Endometrium (tissue), 2 donors: ENCODE results near the gene LMO7.

Source experiments
- FAIRE-seq: peaks from 2 replicates; lab custom pipeline; 2012; peaks lifted over from hg19 to GRCh38; lab: Jason Lieb, UNC
- donor health status: control.
- donor health status: control.

Gene LMO7

DNA sequence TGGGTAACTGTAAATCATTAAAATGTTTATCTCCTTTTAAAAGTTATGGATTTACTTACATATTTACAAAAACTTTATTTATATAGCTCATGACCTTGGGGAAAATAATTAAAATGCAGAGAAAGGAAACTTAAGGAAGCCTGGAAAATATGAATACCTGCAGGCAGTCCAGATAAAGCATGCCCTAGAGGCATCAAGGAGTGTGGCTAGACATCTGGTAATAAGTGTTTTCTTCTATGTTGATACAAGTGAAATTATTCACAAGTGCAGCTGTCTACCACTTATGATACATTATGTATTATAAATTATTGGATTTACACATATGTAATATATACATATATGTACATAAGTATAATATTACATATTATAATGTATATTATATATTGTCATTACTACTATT, 207.9 kb downstream of the LMO7 start:
- no peak for FAIRE-seq

DNA sequence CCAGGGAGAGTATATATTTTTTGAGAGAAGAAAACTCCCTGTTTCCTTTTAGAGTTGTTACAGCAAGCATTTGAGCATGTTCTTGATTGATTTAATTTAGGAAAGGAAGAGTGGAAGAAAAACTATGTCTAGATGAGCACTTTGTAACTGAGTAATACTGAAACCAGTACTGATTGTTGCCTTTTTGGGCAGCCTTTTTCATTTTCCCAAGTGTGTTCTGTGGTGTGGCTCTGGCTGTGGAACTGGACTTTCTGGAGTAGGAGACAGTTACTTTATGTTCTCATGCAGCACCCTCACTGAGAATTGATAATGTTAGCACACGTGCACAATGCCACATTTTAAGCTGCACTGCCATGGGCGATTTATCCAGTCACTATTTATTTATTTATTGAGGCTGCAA, 211.5 kb downstream of the LMO7 start:
- no peak for FAIRE-seq

DNA sequence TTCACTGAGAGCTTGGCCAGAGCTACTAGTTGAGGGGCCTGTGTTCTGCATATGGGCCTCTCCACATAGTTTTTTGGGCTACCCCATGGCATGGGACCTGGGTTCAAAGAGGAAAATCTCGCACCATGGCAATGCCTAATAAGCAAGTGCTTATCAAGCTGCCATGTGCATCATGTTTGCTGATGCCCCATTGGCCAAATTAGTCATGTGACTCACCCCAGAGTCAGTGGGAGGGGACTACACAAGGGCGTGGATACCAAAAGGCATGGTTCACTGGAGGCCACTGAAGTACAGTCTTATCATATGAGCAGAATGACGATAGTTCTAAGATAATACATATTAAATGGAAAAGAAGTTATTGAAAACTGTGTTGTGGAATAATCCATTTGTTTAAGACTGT, 214.8 kb downstream of the LMO7 start:
- FAIRE-seq = no peak

DNA sequence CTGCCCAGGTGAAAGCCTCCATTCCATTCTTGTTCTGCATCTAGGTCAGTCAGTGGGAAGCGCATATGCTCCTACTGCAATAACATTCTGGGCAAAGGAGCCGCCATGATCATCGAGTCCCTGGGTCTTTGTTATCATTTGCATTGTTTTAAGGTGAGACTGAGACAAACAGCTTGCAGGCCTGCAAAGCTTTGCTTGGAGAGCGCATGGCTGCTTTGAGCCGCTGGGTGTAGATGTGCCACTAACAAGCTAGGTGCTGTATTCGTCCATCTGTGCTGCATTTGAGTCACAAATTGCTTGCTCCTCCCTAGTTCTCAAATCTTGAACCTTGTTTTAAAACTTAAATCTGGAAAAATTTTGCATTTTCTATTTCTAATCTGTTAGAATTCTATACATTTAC, 219.1 kb downstream of the LMO7 start:
- FAIRE-seq = no peak

DNA sequence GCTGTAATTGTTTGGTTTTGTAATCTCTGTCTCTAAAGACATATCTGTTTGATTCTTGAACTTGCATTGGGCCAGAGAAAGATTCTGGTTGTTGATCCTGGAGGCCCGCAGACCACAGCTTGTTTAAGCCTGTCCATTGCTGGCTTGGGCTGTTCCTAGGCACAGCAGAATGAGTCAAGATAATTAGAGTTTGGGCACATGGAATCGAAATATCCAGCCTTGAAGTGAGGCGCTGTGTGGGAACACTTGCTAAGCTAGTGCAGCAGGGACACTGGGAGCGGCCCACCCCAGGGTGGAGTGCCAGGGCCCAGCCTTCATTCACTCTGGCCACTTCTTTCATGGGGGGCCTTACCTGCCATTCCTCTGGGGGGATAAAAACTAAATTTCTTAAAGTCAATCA, 219.7 kb downstream of the LMO7 start:
- FAIRE-seq = no peak

DNA sequence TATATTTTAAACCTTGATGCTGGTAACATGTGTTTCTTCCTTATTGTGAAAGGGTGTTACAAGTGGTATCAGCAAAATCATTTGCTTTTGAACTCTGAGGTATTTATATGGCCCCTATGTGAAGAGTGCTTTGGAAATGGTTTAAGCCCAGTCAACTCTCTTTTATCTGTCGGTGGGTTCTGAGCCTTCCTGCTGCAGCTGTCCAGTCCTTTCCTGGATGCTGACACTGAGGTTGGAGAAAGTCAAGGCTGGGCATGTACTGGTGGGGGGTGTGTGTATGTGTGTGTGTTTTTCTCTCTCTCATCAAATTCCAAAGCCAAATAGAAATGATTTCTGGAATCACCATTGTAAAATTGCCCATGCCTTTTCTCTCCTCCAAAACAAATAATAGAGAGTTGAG, 221.2 kb downstream of the LMO7 start:
- no peak for FAIRE-seq

DNA sequence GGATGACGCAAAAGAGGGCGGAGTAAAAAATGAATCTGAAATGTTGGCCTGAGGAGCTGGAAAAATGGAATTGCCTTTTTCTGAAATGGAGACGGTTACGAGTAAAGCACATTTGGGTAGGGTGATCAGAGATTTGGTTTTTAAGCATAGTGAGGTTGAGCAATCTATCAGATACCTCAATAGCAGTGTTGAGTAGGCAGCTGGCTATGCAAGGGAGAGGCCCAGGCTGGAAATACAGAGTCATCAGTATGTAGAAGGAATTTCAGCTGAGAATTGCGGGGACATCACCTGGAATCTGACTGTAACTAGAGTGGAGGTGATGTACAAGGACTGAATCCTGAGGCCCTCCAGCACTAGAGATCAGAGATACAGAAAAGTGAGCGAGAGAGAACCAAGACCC, 224.8 kb downstream of the LMO7 start:
- no peak for FAIRE-seq

DNA sequence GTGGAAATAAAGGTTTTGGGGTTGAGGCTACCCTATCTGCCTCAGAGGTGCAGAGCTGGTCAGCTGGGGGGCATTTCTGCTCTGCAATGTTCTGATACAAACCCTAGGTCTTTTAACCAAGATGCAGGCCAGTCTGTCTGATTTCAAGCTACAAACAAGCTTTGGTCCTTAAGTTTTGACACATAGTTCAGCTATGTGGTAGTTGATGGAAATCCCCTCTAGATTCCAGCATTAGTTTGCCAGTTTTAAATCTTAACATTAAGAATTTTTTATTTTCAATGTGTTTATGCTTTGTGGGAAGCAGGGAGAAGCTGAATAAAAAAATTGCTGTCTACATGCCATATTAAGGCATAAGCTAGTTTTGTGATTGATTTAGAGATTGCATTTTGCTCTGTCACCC, 225.7 kb downstream of the LMO7 start:
- FAIRE-seq = no peak

DNA sequence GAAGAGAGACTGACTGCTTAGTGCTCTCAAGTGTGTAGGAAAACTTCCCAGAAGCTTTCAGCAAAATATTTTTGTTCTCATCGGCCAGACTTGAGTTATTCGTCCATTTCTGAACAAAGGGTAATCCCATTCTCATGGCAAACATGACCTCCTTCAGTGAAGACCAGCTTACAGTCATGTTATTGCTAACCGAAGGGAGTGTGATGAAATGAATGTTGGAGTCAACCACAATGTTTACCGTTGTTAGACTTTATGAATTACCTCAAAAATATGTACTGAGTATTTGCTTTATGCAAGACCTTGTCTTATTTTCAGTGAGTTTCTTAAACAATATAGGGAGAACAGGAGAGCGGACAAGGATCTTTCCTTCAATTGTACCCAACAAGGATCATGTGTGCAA, 228.6 kb downstream of the LMO7 start:
- FAIRE-seq = no peak

DNA sequence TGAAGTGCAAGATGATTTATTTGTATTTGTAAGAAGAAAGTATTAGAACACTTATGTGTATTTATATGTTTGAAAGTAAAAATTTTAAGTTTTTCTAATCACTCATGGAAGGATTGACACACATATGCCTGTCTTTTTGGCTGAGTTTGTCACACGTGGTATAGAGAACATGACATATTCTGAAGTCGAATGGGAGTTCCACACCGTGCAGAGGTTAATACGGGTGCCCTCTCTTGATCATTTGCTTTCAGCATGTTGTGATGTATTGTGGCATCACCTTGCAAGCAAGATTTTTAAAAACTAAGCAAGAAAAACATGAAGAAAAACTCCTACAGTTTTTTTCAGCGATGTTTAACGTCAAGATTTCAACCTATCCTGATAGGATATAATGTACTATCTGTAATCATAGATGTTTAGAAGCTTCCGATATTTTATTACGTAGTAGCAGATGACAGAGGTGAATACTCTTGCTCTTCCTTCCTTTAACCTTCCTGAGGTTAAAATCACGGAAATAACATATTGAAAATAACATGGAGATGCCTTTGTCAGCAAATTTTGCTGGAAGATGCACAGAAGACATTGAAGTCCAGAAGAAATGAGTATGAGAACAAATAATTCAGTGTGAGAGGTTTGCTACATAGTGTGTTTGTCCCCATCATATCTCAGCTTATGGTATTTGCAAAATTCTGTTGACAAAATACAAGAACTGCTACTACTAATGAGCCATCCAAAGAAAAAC, 231.4 kb downstream of the LMO7 start:
- FAIRE-seq = no peak

DNA sequence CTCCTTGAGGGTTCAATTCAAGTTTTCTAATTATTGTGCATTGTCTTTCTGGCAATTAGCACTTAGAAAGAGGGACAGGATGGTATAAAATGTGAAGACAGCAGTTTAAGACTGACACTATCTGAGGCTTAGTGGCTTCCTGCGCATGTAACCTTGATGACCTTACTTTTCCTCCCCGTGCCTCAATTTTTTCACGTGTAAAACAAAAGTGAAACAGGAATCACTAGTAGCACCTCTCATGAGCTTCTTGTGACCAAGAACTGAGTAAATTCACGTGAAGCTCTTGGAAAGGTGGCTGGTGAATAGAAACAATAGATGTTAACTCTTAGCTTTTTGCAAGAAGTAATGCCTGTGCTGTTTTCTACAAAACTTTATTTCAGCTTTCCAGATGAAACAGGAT, 233.9 kb downstream of the LMO7 start:
- FAIRE-seq = no peak

DNA sequence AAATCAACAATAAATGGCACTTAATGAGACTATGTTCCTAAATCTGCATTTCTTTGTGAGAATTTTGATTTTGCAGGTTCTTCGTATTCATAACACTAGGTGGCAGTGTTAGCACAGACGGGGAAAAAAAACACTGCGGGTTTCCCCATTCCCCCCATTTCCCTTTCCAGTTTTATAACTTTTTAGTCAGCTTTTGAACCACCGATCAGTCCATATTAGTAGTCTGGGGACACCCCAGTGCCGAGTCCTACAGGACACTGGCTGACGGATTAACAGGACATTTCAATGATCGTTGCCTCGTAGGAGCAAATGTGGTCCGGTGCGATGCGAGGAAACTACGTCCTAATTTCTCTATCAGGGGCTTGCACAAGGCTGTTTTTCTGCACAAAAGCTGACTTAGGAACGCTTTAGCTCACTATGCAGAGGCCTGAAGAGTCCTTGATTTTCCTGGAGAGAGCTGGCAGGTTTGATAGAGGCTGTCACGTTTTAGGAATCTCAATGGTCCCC, 234.3 kb downstream of the LMO7 start:
- peak; percentile 68 for FAIRE-seq

DNA sequence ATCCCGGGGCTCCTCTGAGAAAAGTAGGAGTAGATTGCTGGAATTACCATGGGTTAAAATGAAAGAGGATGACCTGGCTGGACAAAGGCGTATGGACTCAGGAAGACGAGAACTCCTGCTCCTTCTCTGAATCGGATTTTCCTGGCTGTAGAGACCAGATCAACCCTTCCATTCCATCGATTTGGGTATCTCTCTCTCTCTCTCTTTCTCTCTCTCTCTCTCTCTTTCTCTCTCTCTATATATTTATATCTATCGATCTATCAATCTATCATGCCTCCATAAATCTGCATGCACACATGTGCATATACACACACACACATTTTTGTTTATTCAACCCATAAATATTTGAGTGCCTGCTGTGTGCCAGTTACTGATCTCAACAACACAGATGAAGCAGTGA, 234.9 kb downstream of the LMO7 start:
- FAIRE-seq = no peak

DNA sequence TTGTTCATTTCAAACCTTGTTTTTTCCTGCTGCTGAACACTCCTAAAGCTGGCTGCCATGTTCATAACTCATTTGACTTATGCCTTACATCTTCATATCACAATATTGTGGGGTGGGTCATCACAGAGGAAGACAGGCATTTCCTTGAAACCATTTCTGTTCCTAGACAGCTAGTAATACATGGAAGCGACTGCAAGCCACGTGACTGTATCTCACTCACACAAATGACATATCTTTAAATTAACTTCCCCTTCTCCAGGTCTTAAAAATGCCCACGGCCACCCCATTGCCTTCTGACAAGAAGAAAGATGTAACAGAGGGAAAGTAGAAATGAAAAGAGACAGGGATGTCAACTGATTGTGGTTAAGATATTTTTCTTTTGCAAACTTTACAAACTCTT, 236.8 kb downstream of the LMO7 start:
- FAIRE-seq = no peak

DNA sequence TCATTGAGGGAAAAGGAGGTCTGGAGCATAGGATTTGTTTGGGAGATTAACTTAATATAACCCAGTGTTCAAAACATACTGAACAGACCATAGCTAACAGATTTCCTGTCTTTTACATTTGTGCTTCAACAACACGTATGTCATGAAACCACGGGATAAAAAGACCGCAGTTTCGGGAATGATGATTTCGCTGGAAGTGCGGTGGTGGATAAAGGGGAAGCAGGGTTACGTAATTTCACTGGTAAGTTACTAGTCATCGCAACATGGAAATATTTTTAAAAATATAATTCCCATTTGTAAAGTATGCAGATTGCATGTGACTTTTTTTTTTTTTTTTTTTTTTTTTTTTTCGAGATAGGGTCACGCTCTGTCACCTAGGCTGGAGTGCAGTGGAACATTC, 237.4 kb downstream of the LMO7 start:
- FAIRE-seq = no peak

DNA sequence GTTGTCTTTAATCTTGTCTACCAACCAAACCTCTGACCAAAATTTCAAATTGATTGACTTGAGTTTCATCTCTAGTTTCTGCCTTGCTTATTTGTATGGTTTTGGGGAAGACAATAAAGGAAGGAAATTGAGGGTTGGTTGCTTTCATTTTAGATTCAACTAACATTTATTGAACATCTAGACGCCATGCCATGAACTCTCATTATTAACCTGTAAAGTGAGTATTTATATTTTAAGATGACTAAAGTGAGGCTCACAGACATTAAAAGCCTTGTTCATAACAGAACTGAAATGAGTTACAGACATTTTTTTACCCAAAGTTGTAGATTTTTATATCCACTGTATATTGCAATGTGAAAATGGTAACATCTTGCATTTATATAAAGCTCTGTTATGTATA, 239.3 kb downstream of the LMO7 start:
- FAIRE-seq = no peak

DNA sequence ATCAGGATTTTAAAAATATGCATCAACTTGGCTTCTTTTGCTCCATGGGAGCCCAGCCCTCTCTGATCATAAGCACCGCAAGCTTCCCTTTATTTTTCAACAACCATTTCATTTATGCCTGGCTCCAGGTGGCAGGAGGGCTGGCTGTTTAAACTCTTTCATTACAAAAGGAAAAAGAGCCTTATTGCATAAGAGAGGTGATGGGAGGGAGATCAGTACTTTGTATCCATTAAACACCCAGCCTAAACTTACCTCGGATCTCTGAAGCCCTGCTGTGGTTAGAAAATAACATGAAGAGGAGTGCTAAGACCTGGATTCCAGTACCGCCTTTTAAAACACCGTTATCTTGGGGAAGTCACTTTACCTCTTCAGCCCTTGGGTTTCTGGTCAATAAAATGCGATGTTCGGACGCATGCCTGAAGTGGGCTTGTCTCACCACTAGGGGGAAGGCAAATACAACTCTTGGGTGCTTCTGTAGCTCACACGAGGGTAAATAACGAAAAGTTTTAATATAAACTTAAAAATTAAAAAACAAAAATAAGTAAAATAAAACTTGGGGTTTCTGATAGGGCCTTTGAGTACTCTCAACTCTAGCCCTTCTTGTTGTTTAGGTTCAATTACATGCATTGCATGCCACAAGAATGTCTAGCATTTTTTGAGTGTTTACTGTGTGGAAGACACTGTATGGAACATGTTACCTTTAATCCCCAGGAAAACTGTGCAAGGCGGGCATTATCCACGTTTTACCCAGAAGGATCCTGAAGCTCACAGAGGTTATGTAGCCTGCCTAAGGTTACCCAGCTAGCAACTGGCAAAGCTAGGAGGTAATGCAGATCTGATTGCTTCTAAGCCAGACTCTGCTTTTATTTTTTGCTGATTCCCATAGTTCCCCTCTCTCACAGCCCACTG, 240.3 kb downstream of the LMO7 start:
- peak; percentile 89 for FAIRE-seq

DNA sequence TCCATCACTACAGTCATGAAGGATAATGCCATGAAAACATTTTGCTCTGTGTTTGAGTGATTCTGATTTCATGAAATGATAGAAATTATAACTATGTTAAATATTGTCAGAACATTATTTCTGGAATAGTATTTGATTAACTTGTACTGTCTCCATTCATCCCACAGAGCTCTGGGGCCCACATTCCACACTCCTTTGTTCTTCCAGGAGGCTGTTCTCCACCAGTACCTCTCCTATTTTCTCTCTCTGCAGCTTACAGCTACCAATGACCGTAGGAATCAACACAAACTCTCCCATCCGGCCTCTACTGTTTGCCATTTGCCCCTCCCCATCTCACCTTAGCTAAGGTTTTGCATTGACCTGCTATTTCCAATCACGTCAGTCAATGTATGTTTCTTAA, 240.9 kb downstream of the LMO7 start:
- FAIRE-seq = no peak

DNA sequence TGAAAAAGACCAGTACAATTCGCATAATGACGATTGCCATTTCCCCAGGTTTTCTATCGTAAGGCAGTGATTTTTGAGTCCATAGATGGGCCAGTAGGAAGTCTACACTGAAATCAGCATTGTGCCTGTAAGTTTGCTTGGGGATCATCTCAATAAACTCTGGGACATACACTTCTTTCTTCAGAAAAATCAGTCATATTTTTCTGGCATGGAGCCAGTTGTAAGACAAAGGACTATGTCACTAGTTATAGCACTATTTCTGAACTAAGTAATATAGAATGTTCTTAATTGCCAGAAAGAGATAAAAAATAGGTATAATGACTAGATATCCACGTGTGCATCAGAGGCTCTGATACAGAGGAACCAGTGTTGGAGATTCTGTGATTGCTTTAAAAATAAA, 243.5 kb downstream of the LMO7 start:
- no peak for FAIRE-seq

DNA sequence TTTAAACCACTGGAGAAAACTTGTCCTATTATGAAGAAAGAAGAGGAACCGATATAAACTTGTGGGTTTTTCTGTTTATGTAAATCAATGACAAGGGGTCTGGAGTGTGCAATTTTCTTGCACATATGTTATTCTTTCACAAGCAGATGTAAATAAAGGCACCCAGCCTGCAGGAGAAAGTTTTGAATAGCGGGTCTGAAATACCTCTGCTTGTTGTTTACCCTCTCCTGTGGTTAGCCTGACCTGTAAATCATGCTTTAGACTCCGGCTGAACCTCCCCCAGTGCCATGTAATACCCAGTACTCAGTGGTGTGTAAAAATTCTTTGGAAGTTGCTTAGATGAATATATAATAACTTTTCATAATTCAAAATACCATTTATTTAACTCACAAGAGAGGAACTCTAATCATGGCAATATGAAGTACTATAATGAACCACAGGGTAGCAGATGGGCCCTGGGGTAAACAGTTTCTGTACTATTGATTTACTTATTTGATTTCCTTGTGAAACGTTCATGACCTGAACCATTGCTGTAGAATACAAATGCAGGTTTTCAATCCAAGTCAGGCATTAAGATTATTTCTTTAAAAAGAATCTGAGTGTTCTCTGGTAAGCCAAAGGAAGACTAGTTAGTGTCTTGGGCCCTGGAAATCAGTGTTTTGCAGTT, 245.1 kb downstream of the LMO7 start:
- no peak for FAIRE-seq

DNA sequence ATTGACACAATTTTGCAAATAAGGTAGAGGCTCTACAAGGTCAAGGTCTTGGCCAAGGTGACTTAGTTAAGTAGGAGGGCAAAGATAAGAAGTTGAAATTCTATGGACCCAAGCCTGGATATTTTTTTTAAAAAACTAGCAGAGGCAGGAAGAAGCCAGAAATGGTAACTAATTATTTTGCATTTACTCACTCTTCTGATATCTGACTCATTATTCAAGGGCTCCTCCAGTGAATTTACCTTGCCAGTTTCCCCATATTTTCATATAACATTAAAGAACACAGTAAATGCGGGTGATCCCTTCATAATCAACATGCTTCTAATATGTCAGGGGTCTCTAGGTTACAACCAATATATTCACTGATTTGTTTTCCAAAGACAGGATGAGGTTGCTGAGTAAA, 246.1 kb downstream of the LMO7 start:
- no peak for FAIRE-seq

DNA sequence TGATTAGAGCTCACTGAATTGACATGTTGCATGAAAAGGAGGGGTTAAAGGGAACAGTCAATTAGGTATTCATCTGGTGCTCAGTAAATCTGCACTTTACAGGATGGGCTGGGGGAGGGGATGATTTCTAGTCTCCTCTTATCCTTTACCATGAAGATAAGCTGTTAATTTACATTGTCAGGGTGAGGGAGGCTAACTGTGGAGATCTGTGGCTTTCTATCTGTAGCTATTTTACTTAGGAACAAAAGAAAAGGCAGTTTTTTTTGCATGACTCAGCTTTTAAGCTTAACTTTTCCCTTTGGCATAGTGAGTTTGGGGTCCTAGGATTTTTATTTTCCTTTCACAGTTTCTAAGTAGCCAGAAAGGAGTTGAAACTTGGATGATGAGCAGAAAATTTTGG, 253.3 kb downstream of the LMO7 start:
- FAIRE-seq = no peak

DNA sequence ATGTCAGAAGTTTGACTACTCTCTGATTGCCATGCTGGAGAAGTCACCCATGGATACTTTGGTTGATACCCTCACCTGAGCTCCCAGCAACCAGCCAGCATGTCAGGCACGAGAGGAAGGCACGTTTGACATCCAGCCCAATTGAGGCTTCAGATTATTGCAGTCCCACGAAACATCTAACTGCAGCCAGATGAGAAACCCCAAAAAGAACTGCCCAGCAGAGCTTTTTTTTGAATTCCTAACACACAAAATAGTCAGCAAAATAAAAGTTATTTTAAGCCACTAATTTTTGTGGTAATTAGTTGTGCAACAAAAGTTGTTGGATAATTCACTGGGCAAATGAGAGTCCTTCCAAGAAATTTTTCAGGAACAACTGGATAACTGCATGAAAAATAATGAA, 259.0 kb downstream of the LMO7 start:
- FAIRE-seq = no peak
